SK-N-SH (cell line): ENCODE measurements around the gene DDO. TPM values are rescaled to one million over a fixed set of nuclear protein-coding genes. Genes with fewer than 3 reads are reported as not detected.

Source experiments
- CTCF ChIA-PET: fragments of 300-600, 350-600 bp; formaldehyde crosslinking; extraction: SDS; loops from one replicate; lab custom pipeline; 2021; lab: Yijun Ruan, JAX
- POLR2A ChIA-PET: fragments of 350-600 bp; sonication (Branson Sonifier 250); formaldehyde crosslinking; extraction: SDS; loops from one replicate; lab custom pipeline; 2020; ENCODE audit warnings: antibody characterized with exemption, inconsistent platforms; lab: Yijun Ruan, JAX
- DNase-seq: peaks from one replicate; pipeline ENCODE4 v3.0.0; 2012
- H2AFZ ChIP-seq: fragments of 200-600 bp; sonication (generic); 2 replicates; pipeline ENCODE4 v1.8.1; 2016; ENCODE audit warnings: antibody characterized with exemption, mild to moderate bottlenecking, low read depth
- H3F3A ChIP-seq: fragments of 200-600 bp; sonication (generic); replicated peaks from 2 replicates; pipeline ENCODE3; 2016; ENCODE audit warnings: antibody characterized with exemption, mild to moderate bottlenecking; ENCODE audit not compliant: insufficient read depth
- H3K27ac ChIP-seq, 2 experiments: fragments of 200-500 bp in 1 of 2; fragments of 200-600 bp in 1 of 2; sonication (Bioruptor generic) in 1 of 2; sonication (generic), shearing (Covaris generic) in 1 of 2; 2 replicates each; pipeline versions ENCODE4 v1.5.1 to v1.6.1; 2014 to 2016; ENCODE audit warnings: low read depth in 2 of 2, inconsistent platforms in 1 of 2, low read length in 1 of 2, mild to moderate bottlenecking in 1 of 2, mixed read lengths in 1 of 2
- H3K27me3 ChIP-seq: fragments of 200-600 bp; sonication (generic), shearing (Covaris generic); 2 replicates; pipeline ENCODE4 v1.6.1; 2016; ENCODE audit warnings: mixed run types; ENCODE audit not compliant: insufficient read depth
- H3K36me3 ChIP-seq, 2 experiments: fragments of 200-500 bp in 1 of 2; fragments of 200-600 bp in 1 of 2; sonication (Bioruptor generic) in 1 of 2; sonication (generic) in 1 of 2; replicated peaks in 1 of 2; 2 replicates each; pipeline versions ENCODE3 to v1.5.1; 2014 to 2016; ENCODE audit warnings: low read length in 1 of 2, mild to moderate bottlenecking in 1 of 2; ENCODE audit not compliant: insufficient read depth in 2 of 2, control insufficient read depth in 1 of 2
- H3K4me1 ChIP-seq, 2 experiments: fragments of 200-500 bp in 1 of 2; fragments of 200-600 bp in 1 of 2; sonication (Bioruptor generic) in 1 of 2; sonication (generic), shearing (Covaris generic) in 1 of 2; 2 replicates each; pipeline versions ENCODE4 v1.5.1 to v1.6.1; 2014 to 2016; ENCODE audit warnings: low read depth in 1 of 2, low read length in 1 of 2, mixed run types in 1 of 2; ENCODE audit not compliant: insufficient read depth in 2 of 2, control insufficient read depth in 1 of 2
- H3K4me2 ChIP-seq: fragments of 200-600 bp; sonication (generic), shearing (Covaris generic); 2 replicates; pipeline ENCODE4 v1.6.1; 2017; ENCODE audit warnings: mixed run types
- H3K4me3 ChIP-seq, 2 experiments: fragments of 200-500 bp in 1 of 2; fragments of 200-600 bp in 1 of 2; sonication (Bioruptor generic) in 1 of 2; sonication (generic), shearing (Covaris generic) in 1 of 2; 2 replicates each; pipeline versions ENCODE4 v1.5.1 to v1.8.1; 2014 to 2016; ENCODE audit warnings: low read depth in 2 of 2, inconsistent platforms in 1 of 2, low read length in 1 of 2, mild to moderate bottlenecking in 1 of 2, mixed read lengths in 1 of 2, moderate library complexity in 1 of 2
- H3K79me2 ChIP-seq: fragments of 200-600 bp; sonication (generic); 2 replicates; pipeline ENCODE4 v1.8.1; 2017; ENCODE audit warnings: mild to moderate bottlenecking; ENCODE audit not compliant: insufficient read depth
- H3K9ac ChIP-seq: fragments of 200-600 bp; sonication (generic); 2 replicates; pipeline ENCODE4 v1.6.1; 2017; ENCODE audit warnings: mixed run types
- H3K9me2 ChIP-seq: fragments of 200-600 bp; sonication (generic); 2 replicates; pipeline ENCODE4 v1.6.1; 2017; ENCODE audit warnings: mixed run types
- H3K9me3 ChIP-seq: fragments of 200-600 bp; sonication (generic); 2 replicates; pipeline ENCODE4 v1.6.1; 2017; ENCODE audit warnings: mixed run types, mild to moderate bottlenecking, moderate library complexity
- H4K20me1 ChIP-seq: fragments of 200-600 bp; sonication (generic); 2 replicates; pipeline ENCODE4 v1.6.1; 2017; ENCODE audit warnings: mild to moderate bottlenecking, mixed run types; ENCODE audit not compliant: insufficient read depth
- ELF1 ChIP-seq: IDR thresholded peaks from 2 replicates; pipeline ENCODE4 v1.4.0; 2012
- GATA2 ChIP-seq: sonication (generic); formaldehyde crosslinking; IDR thresholded peaks from 2 replicates; pipeline ENCODE4 v1.5.0; 2020; ENCODE audit warnings: mild to moderate bottlenecking, missing genetic modification reagents
- MEF2A ChIP-seq: IDR thresholded peaks from 2 replicates; pipeline ENCODE4 v1.4.0; 2012; ENCODE audit warnings: low read depth, borderline replicate concordance
- MXI1 ChIP-seq: IDR thresholded peaks from 2 replicates; pipeline ENCODE4 v1.6.1; 2012; ENCODE audit warnings: mild to moderate bottlenecking, low read depth, low read length, improper control_type of control experiment
- RCOR1 ChIP-seq: fragments of 150-350 bp; IDR thresholded peaks from 2 replicates; pipeline ENCODE4 v1.6.1; 2017; ENCODE audit warnings: antibody characterized with exemption, low read length
- TCF12 ChIP-seq: IDR thresholded peaks from 2 replicates; pipeline ENCODE4 v1.4.0; 2012
- YY1 ChIP-seq: IDR thresholded peaks from 2 replicates; pipeline ENCODE4 v1.4.0; 2012; ENCODE audit warnings: low read depth, mild to moderate bottlenecking
- WGBS: methylation state at CpG from one replicate; pipeline ENCODE4 v1.1.6; 2017; ENCODE audit warnings: low lambda C conversion rate; 5-methylcytosine and 5-hydroxymethylcytosine counted together
- polyA plus RNA-seq, 3 experiments: library from polyadenylated mRNA; depleted of rRNA; stranded (reverse); fragments of >200 nt; gene quantifications; 2 replicates each; pipeline ENCODE4 v1.2.3, GENCODE V29; 2012
- TF ChIP-seq, protein P1 (sequence below): IDR thresholded peaks from 2 replicates; pipeline ENCODE4 v1.6.1; 2012; ENCODE audit warnings: mild to moderate bottlenecking, low read depth, low read length, moderate library complexity

Gene DDO
- polyA plus RNA-seq, 1 of the 3 experiments (the other 2 are of a cell fraction): 0.79 TPM

DNA sequence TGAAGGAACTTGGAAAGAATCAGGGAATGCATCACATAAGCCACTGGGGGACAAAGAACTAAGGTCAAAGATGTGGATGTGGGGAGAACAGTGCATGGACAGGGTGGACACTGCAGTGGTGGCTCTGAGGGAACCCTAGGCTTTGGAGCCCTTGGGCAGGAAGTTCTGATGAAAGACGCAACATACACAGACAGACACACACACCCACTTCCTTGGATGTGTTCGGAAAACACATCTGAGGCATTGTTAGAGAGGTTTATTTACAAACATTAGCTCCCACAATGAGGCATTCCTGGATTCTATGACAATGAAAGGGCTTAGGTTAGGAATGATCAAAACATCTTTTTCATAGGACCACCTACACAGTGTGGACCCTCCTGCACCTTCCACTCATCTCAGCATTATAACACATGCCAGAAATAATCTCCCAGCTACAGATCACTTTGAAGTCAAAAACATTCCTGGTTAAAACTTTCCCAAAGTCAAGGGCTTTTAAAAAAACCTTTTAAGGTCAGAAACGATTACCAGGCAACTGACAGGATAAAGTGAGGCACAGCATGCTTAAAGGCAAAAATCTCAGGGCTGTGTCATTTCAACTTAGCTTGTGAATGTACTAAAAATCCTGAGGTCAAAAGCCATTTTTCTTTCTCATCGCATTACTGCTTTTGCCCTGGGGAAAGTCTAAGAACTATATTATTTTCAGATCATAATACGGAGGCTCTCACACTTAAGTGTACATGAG lies 50.8 kb downstream of the DDO start:
- DNase-seq: no peak
- H4K20me1 ChIP-seq: no peaks in the 10 kb centered on the region
- peaks cover 7% of the 10 kb centered on the region; the same call in 1 of the 2 replicates for H3K27me3 ChIP-seq
- no peak overlapping the region for H3K9ac ChIP-seq
- no peaks in the 10 kb centered on the region for H3K9me3 ChIP-seq
- CTCF ChIA-PET: interaction anchor here (1.0 to 1.3 kb wide), 2 partner anchors 25 to 76 kb away, joined by 3 to 5 read pairs; no protein-coding TSS in a partner anchor
- no peaks in the 10 kb centered on the region for H3K36me3 ChIP-seq
- H3K4me1 ChIP-seq: peaks cover 0 to 7% of the 10 kb centered on the region in 2 experiments; a peak in 1 of 4 replicates
- H3F3A ChIP-seq: no peaks in the 10 kb centered on the region
- no peak overlapping the region for H3K4me2 ChIP-seq
- POLR2A ChIA-PET: no interaction called here
- H3K9me2 ChIP-seq: no peaks in the 10 kb centered on the region
- H3K4me3 ChIP-seq: no peak overlapping the region
- no peak for TF ChIP-seq MXI1
- TF ChIP-seq, protein P1, sequence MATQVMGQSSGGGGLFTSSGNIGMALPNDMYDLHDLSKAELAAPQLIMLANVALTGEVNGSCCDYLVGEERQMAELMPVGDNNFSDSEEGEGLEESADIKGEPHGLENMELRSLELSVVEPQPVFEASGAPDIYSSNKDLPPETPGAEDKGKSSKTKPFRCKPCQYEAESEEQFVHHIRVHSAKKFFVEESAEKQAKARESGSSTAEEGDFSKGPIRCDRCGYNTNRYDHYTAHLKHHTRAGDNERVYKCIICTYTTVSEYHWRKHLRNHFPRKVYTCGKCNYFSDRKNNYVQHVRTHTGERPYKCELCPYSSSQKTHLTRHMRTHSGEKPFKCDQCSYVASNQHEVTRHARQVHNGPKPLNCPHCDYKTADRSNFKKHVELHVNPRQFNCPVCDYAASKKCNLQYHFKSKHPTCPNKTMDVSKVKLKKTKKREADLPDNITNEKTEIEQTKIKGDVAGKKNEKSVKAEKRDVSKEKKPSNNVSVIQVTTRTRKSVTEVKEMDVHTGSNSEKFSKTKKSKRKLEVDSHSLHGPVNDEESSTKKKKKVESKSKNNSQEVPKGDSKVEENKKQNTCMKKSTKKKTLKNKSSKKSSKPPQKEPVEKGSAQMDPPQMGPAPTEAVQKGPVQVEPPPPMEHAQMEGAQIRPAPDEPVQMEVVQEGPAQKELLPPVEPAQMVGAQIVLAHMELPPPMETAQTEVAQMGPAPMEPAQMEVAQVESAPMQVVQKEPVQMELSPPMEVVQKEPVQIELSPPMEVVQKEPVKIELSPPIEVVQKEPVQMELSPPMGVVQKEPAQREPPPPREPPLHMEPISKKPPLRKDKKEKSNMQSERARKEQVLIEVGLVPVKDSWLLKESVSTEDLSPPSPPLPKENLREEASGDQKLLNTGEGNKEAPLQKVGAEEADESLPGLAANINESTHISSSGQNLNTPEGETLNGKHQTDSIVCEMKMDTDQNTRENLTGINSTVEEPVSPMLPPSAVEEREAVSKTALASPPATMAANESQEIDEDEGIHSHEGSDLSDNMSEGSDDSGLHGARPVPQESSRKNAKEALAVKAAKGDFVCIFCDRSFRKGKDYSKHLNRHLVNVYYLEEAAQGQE: no peak
- TF ChIP-seq, all 33 proteins: peak for 0
- 63% methylated on average over 5 of the region's 5 CpGs for WGBS
- no peak overlapping the region for H3K27ac ChIP-seq
- no peaks in the 10 kb centered on the region for H3K79me2 ChIP-seq
- no peak overlapping the region for H2AFZ ChIP-seq

DNA sequence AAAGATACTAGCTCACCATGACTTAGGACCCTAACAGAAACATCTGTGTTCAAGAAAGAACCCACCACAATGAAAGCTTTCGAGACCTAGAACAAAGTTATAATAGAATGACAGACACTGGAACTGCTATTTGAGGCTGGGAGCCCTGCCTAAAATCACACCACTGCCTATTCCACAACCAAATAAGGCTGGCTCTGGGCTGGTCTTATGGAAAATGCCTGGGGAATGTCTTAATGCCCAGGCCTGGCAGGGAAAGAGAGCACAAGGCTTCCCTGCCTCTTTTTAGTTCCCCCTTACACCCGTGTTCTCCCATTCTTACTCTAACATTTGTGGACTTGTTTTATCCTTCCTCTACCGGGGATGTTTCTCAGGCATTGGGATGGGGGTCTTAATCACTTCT lies 51.6 kb downstream of the DDO start:
- H3K27ac ChIP-seq: no peak overlapping the region
- CTCF ChIA-PET: no interaction called here
- H3K9me2 ChIP-seq: no peaks in the 10 kb centered on the region

DNA sequence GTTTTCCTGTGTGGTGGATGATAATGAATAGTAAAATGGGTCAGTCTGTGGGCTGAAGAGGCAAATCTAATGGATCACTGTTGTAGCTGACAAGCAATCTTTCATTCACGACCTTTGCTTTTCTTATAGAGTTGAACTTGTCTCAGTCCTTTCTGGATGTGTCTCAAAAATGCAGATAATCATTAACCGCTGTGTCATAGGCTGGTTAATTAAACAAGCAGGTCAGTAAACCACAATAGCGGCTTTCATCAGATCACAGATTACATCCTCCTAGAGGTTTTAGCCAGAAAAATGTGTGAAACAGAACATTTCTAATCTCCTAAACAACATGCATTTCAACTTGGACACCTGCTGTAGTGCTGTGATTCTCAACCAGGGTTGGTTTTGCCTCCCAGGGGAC lies 54.7 kb downstream of the DDO start:
- Histone ChIP-seq H3K36me3 (no peaks in the 10 kb centered on the region), H3K4me3 (no peak overlapping the region), H3K9me3 (no peaks in the 10 kb centered on the region), H3K79me2 (no peaks in the 10 kb centered on the region), H2AFZ (no peak overlapping the region), H3K4me2 (no peak overlapping the region), H3K4me1 (peaks cover 0 to 5% of the 10 kb centered on the region in 2 experiments; a peak in 1 of 4 replicates), H3K27me3 (peaks cover 7% of the 10 kb centered on the region; the same call in 1 of the 2 replicates), H3K9me2 (no peaks in the 10 kb centered on the region), H3K27ac (no peak overlapping the region), H4K20me1 (no peaks in the 10 kb centered on the region), H3K9ac (no peak overlapping the region), H3F3A (no peaks in the 10 kb centered on the region)
- TF ChIP-seq TCF12: no peak
- no peak for TF ChIP-seq ELF1
- no peak for TF ChIP-seq GATA2
- TF ChIP-seq MEF2A: no peak
- no peak for TF ChIP-seq YY1
- ChIA-PET CTCF (no interaction called here), POLR2A (no interaction called here)
- WGBS: 71% methylated on average over 3 of the region's 3 CpGs
- DNase-seq: no peak

More for the DNA sequence above, 51.6 kb downstream of the DDO start:
- no peak overlapping the region for H3K4me2 ChIP-seq
- POLR2A ChIA-PET: no interaction called here
- H4K20me1 ChIP-seq: no peaks in the 10 kb centered on the region
- DNase-seq: no peak
- no peak for TF ChIP-seq RCOR1
- TF ChIP-seq, all 33 proteins: peak for 0
- no peaks in the 10 kb centered on the region for H3K9me3 ChIP-seq
- H3K27me3 ChIP-seq: peaks cover 7% of the 10 kb centered on the region; the same call in 1 of the 2 replicates
- no peak overlapping the region for H2AFZ ChIP-seq
- H3K79me2 ChIP-seq: no peaks in the 10 kb centered on the region
- no peak overlapping the region for H3K9ac ChIP-seq
- H3F3A ChIP-seq: no peaks in the 10 kb centered on the region
- peaks cover 0 to 7% of the 10 kb centered on the region in 2 experiments; a peak in 1 of 4 replicates for H3K4me1 ChIP-seq
- WGBS: 65% methylated on average over 3 of the region's 3 CpGs
- H3K4me3 ChIP-seq: no peak overlapping the region
- no peaks in the 10 kb centered on the region for H3K36me3 ChIP-seq
